Panc1 (cell line): ENCODE data around the gene BATF3. TPM values are rescaled to one million over a fixed set of nuclear protein-coding genes. Genes with fewer than 3 reads are reported as not detected.

Experiments
- ATAC-seq: fragments of 200-7000 bp; cut with Tn5 transposase; 2 replicates; pipeline ENCODE4 v1.9.1; 2020; ENCODE audit warnings: mild to moderate bottlenecking, moderate library complexity
- BruUV-seq: library from RNA; stranded (reverse); fragments of 400-500 nt; replicated peaks from 2 replicates; lab custom pipeline; 2021; lab: Mats Ljungman, UMichigan
- CTCF ChIA-PET: fragments of 300-600 bp; sonication (Branson Sonifier 250); formaldehyde crosslinking; loops from one replicate; lab custom pipeline; 2022; ENCODE audit warnings: antibody characterized with exemption; lab: Charles Lee
- POLR2A ChIA-PET: fragments of 300-600 bp; sonication (Branson Sonifier 250); formaldehyde crosslinking; loops from one replicate; lab custom pipeline; 2022; ENCODE audit warnings: antibody characterized with exemption; lab: Charles Lee
- DNase-seq: peaks from one replicate; pipeline ENCODE4 v3.0.0-alpha.2; 2010; ENCODE audit warnings: low read depth, low spot score
- H3K27ac ChIP-seq: 2 replicates; pipeline ENCODE4 v1.5.1; 2011; ENCODE audit warnings: mild to moderate bottlenecking, low read length, inconsistent platforms
- H3K27me3 ChIP-seq: fragments of 200-500 bp; sonication (Bioruptor generic); 2 replicates; pipeline ENCODE4 v1.6.0; 2014; ENCODE audit warnings: low read length, inconsistent platforms; ENCODE audit not compliant: control insufficient read depth, insufficient read depth
- H3K36me3 ChIP-seq: fragments of 200-500 bp; sonication (Bioruptor generic); 2 replicates; pipeline ENCODE4 v1.5.1; 2014; ENCODE audit warnings: inconsistent platforms, mild to moderate bottlenecking, low read length, moderate library complexity; ENCODE audit not compliant: control insufficient read depth, insufficient read depth
- H3K4me1 ChIP-seq: 2 replicates; pipeline ENCODE4 v1.5.1; 2011; ENCODE audit warnings: inconsistent platforms, mild to moderate bottlenecking, low read length, moderate library complexity; ENCODE audit not compliant: control insufficient read depth, insufficient read depth
- H3K4me3 ChIP-seq, 2 experiments: 2 replicates each; pipeline ENCODE4 v1.5.1; 2011 to 2012; ENCODE audit warnings: low read depth in 2 of 2, low read length in 2 of 2, mild to moderate bottlenecking in 2 of 2, inconsistent platforms in 1 of 2, moderate library complexity in 1 of 2
- H3K9me3 ChIP-seq: fragments of 200-500 bp; sonication (Bioruptor generic); 2 replicates; pipeline ENCODE4 v1.5.1; 2014; ENCODE audit warnings: low read depth, mild to moderate bottlenecking, inconsistent platforms, low read length, moderate library complexity; ENCODE audit not compliant: control insufficient read depth, insufficient read depth
- CTCF ChIP-seq: fragments of 450-650 bp; IDR thresholded peaks from 2 replicates; pipeline ENCODE4 v1.5.1; 2017; ENCODE audit warnings: mild to moderate bottlenecking
- POLR2AphosphoS5 ChIP-seq: IDR thresholded peaks from 2 replicates; pipeline ENCODE4 v1.6.1; 2012; ENCODE audit warnings: mild to moderate bottlenecking, low read depth, low read length, moderate library complexity
- SIN3A ChIP-seq: IDR thresholded peaks from 2 replicates; pipeline ENCODE4 v1.6.1; 2012; ENCODE audit warnings: low read depth, mild to moderate bottlenecking, low read length, moderate library complexity, borderline replicate concordance; ENCODE audit not compliant: insufficient read depth
- TCF7L2 ChIP-seq: IDR thresholded peaks from 2 replicates; pipeline ENCODE4 v1.6.1; 2011; ENCODE audit warnings: mild to moderate bottlenecking, low read depth, low read length, inconsistent platforms
- in situ Hi-C: cut with HindIII; loops from 2 replicates; pipeline ENCODE4 v1.10.0; 2016; ENCODE audit warnings: low sequenced_read_pairs, low pct_unique_long_range_greater_than_20kb
- intact Hi-C: fragments of 100-400 bp; cut with micrococcal nuclease; formaldehyde crosslinking; loops from one replicate; pipeline ENCODE4 v1.10.0; 2022; ENCODE audit not compliant: unreplicated experiment
- total RNA-seq: library from RNA; stranded (reverse); gene quantifications from one replicate; pipeline ENCODE4 v1.2.1, GENCODE V29; 2021; ENCODE audit not compliant: unreplicated experiment
- TF ChIP-seq, protein P1 (sequence below), 2 experiments: IDR thresholded peaks; 2 replicates each; pipeline ENCODE4 v1.6.1; 2011 to 2012; ENCODE audit warnings: low read depth in 2 of 2, control low read depth in 1 of 2, low read length in 1 of 2, mild to moderate bottlenecking in 1 of 2, moderate library complexity in 1 of 2; ENCODE audit not compliant: insufficient read depth in 1 of 2

BATF3 gene
- total RNA-seq, 1 experiment from 2014 or later: 2.4 TPM

DNA sequence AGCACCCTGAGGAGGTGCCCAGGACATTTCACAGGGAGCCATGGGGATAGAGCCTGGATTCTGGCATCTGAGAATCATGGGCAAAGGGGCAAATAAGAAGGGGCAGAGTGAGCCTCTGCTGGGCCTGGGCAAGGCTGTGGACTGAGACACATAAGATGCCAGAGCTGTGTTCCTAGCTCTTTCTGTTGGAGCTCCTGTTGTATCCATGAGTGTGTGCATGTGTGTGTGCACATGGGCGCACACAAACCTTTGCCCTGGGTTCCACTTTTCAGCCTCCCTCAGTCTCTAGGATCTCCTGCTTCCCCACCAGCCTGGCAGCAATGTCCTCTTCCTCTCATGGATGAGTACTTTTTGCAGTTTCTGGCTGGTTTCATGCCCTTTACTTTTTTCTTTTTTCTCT, 47.0 kb downstream of the BATF3 start:
- Histone ChIP-seq H3K36me3 (no peaks in the 10 kb centered on the region), H3K9me3 (no peaks in the 10 kb centered on the region), H3K27ac (no peak overlapping the region), H3K4me3 (no peak overlapping the region), H3K4me1 (no peaks in the 10 kb centered on the region), H3K27me3 (no peaks in the 10 kb centered on the region)
- ATAC-seq (no peak), DNase-seq (no peak)
- intact Hi-C loops: no loop called here
- CTCF ChIA-PET: no interaction called here
- no TSS peak for BruUV-seq
- TF ChIP-seq TCF7L2 (no peak), SIN3A (no peak)
- in situ Hi-C loops: no loop called here
- POLR2A ChIA-PET: no interaction called here

DNA sequence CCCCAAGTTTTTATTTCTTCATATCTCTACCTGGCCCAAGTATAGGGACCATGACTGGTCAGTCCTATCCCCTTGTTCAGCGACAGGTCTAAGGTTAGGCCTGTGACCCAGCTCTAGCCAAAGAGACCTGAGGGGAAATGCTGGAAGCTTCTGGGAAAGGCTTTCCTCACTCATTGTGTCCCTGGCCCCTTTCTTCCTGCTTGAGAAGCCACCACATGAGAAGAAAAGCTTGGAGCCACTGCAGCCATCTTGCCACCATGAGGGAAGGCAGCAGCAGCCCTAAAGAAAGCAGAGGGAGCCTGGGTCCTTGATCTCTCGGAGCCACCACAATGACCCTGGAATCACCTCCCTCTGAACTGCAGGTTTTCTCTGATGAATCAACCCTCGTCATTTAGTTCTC, 47.7 kb downstream of the BATF3 start:
- ATAC-seq: no peak
- in situ Hi-C loops (no loop called here), intact Hi-C loops (no loop called here)
- no peak overlapping the region for H3K4me3 ChIP-seq
- TF ChIP-seq TCF7L2 (no peak), CTCF (no peak), SIN3A (no peak), POLR2AphosphoS5 (no peak)
- TF ChIP-seq, protein P1, sequence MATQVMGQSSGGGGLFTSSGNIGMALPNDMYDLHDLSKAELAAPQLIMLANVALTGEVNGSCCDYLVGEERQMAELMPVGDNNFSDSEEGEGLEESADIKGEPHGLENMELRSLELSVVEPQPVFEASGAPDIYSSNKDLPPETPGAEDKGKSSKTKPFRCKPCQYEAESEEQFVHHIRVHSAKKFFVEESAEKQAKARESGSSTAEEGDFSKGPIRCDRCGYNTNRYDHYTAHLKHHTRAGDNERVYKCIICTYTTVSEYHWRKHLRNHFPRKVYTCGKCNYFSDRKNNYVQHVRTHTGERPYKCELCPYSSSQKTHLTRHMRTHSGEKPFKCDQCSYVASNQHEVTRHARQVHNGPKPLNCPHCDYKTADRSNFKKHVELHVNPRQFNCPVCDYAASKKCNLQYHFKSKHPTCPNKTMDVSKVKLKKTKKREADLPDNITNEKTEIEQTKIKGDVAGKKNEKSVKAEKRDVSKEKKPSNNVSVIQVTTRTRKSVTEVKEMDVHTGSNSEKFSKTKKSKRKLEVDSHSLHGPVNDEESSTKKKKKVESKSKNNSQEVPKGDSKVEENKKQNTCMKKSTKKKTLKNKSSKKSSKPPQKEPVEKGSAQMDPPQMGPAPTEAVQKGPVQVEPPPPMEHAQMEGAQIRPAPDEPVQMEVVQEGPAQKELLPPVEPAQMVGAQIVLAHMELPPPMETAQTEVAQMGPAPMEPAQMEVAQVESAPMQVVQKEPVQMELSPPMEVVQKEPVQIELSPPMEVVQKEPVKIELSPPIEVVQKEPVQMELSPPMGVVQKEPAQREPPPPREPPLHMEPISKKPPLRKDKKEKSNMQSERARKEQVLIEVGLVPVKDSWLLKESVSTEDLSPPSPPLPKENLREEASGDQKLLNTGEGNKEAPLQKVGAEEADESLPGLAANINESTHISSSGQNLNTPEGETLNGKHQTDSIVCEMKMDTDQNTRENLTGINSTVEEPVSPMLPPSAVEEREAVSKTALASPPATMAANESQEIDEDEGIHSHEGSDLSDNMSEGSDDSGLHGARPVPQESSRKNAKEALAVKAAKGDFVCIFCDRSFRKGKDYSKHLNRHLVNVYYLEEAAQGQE (IDR thresholded peaks at IDR 0.05; ENCODE audit: insufficient read depth in 1 of 2, low read depth in 2 of 2, low read length in 1 of 2): no peak
- no peaks in the 10 kb centered on the region for H3K4me1 ChIP-seq
- H3K36me3 ChIP-seq: no peaks in the 10 kb centered on the region
- ChIA-PET POLR2A (no interaction called here), CTCF (no interaction called here)
- DNase-seq: no peak
- no peaks in the 10 kb centered on the region for H3K9me3 ChIP-seq
- H3K27me3 ChIP-seq: no peaks in the 10 kb centered on the region
- no peak overlapping the region for H3K27ac ChIP-seq
- no TSS peak for BruUV-seq

DNA sequence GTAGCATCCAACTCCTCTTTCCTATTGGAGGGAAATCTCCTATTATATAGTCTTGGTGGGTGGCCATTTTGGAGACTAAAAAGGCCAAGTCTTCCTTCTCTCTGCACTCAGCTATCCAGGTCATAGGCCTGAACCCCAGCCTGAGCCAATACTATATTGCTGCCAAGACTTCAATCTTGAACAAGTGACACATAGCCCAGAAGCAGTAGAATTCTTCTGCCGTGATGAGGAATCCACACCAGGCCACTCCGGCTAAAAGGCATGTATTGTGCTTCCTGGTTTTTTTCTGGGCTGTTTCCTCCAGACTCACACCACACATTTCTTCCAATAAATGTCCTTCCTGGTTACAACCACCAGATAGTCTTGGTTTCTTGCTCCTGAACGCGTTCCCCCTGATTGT, 48.1 kb downstream of the BATF3 start:
- ChIA-PET POLR2A (no interaction called here), CTCF (interaction anchor here (0.7 kb wide), 1 partner anchor 13 kb away, joined by 3 read pairs; no protein-coding TSS in a partner anchor)
- ATAC-seq (no peak), DNase-seq (no peak)
- intact Hi-C loops (no loop called here), in situ Hi-C loops (no loop called here)
- TF ChIP-seq POLR2AphosphoS5 (no peak), SIN3A (no peak), CTCF (no peak), TCF7L2 (no peak)
- TF ChIP-seq, protein P1 (IDR thresholded peaks at IDR 0.05; ENCODE audit: insufficient read depth in 1 of 2, low read depth in 2 of 2, low read length in 1 of 2): no peak
- Histone ChIP-seq H3K4me1 (no peaks in the 10 kb centered on the region), H3K27me3 (no peaks in the 10 kb centered on the region), H3K36me3 (no peaks in the 10 kb centered on the region), H3K4me3 (no peak overlapping the region), H3K9me3 (no peaks in the 10 kb centered on the region), H3K27ac (no peak overlapping the region)
- BruUV-seq: no TSS peak
